ENCODE measurements around the gene ZNF385B. TPM values are rescaled to one million over a fixed set of nuclear protein-coding genes. Genes with fewer than 3 reads are reported as not detected.

ZNF385B gene
- total and polyA plus RNA-seq, 8 donors, result 4.6 to 51.3 (median 6.1) TPM

DNA sequence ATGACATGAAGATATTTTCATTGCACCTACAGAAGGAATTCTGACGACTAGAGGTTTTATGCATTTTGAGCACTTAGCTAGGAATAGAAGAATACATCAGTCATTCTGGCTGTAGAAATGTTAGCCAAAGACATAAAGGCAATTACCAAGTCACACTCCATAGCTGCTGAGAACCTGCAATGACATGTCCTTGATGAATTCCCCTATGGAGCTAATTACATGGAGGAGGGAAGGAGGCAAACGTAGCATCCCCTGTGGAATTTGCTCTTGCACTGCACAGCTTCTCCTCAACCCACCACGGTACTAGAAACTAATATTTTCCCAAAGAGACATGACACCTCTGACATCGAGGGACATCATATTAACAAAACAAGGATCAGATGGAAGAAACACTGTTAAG lies 422.8 kb downstream of the ZNF385B start:
- H3K27ac ChIP-seq, result no peak overlapping the region
- H3K4me3 ChIP-seq, result no peak overlapping the region
- no peaks in the 10 kb centered on the region for H3K9me3 ChIP-seq
- DNase-seq (no peak), ATAC-seq (no peak)
- H3K27me3 ChIP-seq, result no peaks in the 10 kb centered on the region
- peaks cover 0 to 9% of the 10 kb centered on the region in 2 donors for H3K4me1 ChIP-seq
- intact Hi-C loops (cut with DNase I), result no loop called here
- TF ChIP-seq, protein P1, sequence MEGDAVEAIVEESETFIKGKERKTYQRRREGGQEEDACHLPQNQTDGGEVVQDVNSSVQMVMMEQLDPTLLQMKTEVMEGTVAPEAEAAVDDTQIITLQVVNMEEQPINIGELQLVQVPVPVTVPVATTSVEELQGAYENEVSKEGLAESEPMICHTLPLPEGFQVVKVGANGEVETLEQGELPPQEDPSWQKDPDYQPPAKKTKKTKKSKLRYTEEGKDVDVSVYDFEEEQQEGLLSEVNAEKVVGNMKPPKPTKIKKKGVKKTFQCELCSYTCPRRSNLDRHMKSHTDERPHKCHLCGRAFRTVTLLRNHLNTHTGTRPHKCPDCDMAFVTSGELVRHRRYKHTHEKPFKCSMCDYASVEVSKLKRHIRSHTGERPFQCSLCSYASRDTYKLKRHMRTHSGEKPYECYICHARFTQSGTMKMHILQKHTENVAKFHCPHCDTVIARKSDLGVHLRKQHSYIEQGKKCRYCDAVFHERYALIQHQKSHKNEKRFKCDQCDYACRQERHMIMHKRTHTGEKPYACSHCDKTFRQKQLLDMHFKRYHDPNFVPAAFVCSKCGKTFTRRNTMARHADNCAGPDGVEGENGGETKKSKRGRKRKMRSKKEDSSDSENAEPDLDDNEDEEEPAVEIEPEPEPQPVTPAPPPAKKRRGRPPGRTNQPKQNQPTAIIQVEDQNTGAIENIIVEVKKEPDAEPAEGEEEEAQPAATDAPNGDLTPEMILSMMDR (IDR thresholded peaks at IDR 0.05), result no peak
- H3K36me3 ChIP-seq, result no peaks in the 10 kb centered on the region

DNA sequence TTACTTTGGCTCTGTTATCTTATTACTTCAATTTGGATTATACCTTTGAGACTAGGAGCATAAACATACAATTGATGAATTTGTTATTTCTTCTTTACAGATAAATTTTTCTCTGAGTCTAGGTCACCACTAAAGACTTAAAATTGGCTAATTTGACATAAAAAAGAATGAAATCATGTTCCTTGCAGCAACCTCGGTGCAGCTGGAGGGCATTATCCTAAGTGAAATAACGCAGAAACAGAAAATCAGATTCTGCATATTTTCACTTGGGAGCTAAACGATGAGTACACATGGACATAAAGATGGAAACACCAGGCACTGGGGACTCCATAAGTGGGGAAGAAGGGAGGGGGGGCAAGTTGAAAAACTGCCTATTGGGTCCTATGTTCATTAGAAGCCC lies 424.0 kb downstream of the ZNF385B start:
- H3K4me1 ChIP-seq, result no peaks in the 10 kb centered on the region
- no peaks in the 10 kb centered on the region for H3K9me3 ChIP-seq
- DNase-seq (no peak), ATAC-seq (no peak)
- H3K36me3 ChIP-seq, result no peaks in the 10 kb centered on the region
- no peaks in the 10 kb centered on the region for H3K27me3 ChIP-seq
- intact Hi-C loops (cut with DNase I), result no loop called here
- TF ChIP-seq, protein P1 (IDR thresholded peaks at IDR 0.05), result no peak
- H3K27ac ChIP-seq, result no peak overlapping the region
- H3K4me3 ChIP-seq, result no peak overlapping the region

DNA sequence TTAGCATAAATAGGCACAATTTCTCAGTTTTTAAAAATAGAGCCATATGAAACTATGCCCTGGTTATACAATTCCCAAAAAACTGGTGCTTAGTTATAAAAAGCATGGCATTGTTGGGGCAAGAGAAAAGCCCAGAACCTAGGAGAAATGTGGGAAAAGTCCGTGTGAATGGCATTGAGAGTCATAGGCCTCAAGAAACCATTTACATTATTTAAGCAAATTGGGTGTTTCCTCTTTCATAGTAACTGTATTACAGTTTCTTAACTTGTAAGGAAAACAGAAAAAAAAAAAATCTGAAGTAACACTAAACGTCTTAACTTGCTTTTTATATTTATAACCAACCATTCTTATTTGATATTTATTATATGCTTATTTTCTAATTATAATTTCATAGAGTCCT lies 425.8 kb downstream of the ZNF385B start:
- Histone ChIP-seq H3K9me3 (no peaks in the 10 kb centered on the region), H3K27me3 (no peaks in the 10 kb centered on the region), H3K4me1 (no peaks in the 10 kb centered on the region), H3K36me3 (no peaks in the 10 kb centered on the region), H3K4me3 (no peak overlapping the region), H3K27ac (no peak overlapping the region)
- intact Hi-C loops (cut with DNase I), result no loop called here
- DNase-seq (no peak), ATAC-seq (no peak)
- TF ChIP-seq, protein P1 (IDR thresholded peaks at IDR 0.05), result no peak

DNA sequence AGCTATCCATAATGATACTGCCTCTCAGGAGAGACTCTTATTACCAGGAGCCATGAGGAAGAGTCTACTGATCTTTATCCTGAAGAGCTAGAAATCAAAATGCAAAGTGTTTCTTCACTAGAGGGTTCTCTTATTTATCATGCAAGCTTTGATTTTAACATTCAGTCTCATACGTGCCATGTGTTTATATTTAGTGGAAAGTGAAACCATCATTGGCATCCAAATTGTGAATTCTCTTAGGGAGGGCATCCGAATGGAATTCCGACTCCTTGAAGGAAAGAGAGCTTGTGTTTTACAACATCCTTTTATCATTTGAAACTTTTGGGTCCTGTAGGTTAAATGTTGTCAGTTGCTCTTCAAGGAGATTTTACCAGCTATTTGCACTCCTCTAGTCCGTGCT lies 426.4 kb downstream of the ZNF385B start:
- Histone ChIP-seq H3K4me1 (no peaks in the 10 kb centered on the region), H3K9me3 (no peaks in the 10 kb centered on the region), H3K36me3 (no peaks in the 10 kb centered on the region), H3K4me3 (no peak overlapping the region), H3K27ac (no peak overlapping the region), H3K27me3 (no peaks in the 10 kb centered on the region)
- DNase-seq (no peak), ATAC-seq (no peak)
- TF ChIP-seq, protein P1 (IDR thresholded peaks at IDR 0.05), result no peak
- intact Hi-C loops (cut with DNase I), result no loop called here

DNA sequence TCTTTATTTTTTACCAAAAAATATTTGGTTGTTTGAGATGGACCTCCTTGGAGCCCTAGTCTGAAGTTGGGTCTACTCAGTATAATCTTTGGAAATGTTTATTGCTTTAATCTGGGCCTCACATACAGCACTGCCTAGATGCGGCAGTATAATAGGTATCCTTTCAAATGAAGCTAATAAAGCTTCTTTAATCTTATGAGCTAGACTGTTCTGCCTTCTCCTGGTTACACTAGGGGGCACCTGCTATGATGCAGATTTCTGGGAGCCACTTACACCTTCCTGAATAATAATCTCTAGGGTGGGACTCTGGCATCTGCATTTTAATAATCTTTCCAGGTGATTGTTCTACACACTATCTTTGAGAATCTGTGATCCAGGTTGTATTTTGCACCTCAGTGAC lies 427.1 kb downstream of the ZNF385B start:
- Histone ChIP-seq H3K27ac (no peak overlapping the region), H3K36me3 (no peaks in the 10 kb centered on the region), H3K9me3 (no peaks in the 10 kb centered on the region), H3K27me3 (no peaks in the 10 kb centered on the region), H3K4me1 (no peaks in the 10 kb centered on the region), H3K4me3 (no peak overlapping the region)
- DNase-seq (no peak), ATAC-seq (no peak)
- intact Hi-C loops (cut with DNase I), result no loop called here
- TF ChIP-seq, protein P1 (IDR thresholded peaks at IDR 0.05), result no peak
